Retinal pigment epithelial cell (primary cell): Measurements from ENCODE around the gene GSTK1.

Source experiments
- DNase-seq: peaks from one replicate; pipeline ENCODE4 v3.0.0-alpha.2; 2010; ENCODE audit warnings: low read depth
- H3K4me3 ChIP-seq: 2 replicates; pipeline ENCODE4 v1.5.1; 2011; ENCODE audit warnings: mild to moderate bottlenecking, low read length, control low read depth, moderate library complexity
- TF ChIP-seq, protein P1 (sequence below): conservative IDR thresholded peaks from 2 replicates; pipeline ENCODE4 v1.5.1; 2011; ENCODE audit warnings: low read depth, low read length, control low read depth, inconsistent platforms

The GSTK1 gene

GRCh38 chr7:143265017-143265693 lies 1.9 kb downstream of the GSTK1 start:
- no peak overlapping the region for H3K4me3 ChIP-seq
- DNase-seq: no peak
- TF ChIP-seq, protein P1, sequence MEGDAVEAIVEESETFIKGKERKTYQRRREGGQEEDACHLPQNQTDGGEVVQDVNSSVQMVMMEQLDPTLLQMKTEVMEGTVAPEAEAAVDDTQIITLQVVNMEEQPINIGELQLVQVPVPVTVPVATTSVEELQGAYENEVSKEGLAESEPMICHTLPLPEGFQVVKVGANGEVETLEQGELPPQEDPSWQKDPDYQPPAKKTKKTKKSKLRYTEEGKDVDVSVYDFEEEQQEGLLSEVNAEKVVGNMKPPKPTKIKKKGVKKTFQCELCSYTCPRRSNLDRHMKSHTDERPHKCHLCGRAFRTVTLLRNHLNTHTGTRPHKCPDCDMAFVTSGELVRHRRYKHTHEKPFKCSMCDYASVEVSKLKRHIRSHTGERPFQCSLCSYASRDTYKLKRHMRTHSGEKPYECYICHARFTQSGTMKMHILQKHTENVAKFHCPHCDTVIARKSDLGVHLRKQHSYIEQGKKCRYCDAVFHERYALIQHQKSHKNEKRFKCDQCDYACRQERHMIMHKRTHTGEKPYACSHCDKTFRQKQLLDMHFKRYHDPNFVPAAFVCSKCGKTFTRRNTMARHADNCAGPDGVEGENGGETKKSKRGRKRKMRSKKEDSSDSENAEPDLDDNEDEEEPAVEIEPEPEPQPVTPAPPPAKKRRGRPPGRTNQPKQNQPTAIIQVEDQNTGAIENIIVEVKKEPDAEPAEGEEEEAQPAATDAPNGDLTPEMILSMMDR: no peak

- DNase-seq: no peak
- TF ChIP-seq, protein P1: no peak
- H3K4me3 ChIP-seq: no peak overlapping the region
These were observed 6.0 kb downstream of the GSTK1 start for GRCh38 chr7:143269251-143269650.

GRCh38 chr7:143271240-143271639 lies 8.0 kb downstream of the GSTK1 start:
- DNase-seq: no peak
- TF ChIP-seq, protein P1: no peak
- H3K4me3 ChIP-seq: no peak overlapping the region

GRCh38 chr7:143272871-143273270 lies 9.6 kb downstream of the GSTK1 start:
- no peak for DNase-seq
- no peak overlapping the region for H3K4me3 ChIP-seq
- TF ChIP-seq, protein P1: no peak

- peak overlapping the region; percentile 27 for H3K4me3 ChIP-seq
- TF ChIP-seq, protein P1: no peak
- DNase-seq: peak; percentile 86
These were observed 16.2 kb downstream of the GSTK1 start for GRCh38 chr7:143279186-143280098.

GRCh38 chr7:143280160-143280559 lies 16.9 kb downstream of the GSTK1 start:
- H3K4me3 ChIP-seq: peak overlapping the region; percentile 27
- TF ChIP-seq, protein P1: no peak
- no peak for DNase-seq
